OCI-LY7 (cell line): Measurements from ENCODE around the gene PIK3R6. TPM values are rescaled to one million over a fixed set of nuclear protein-coding genes. Genes with fewer than 3 reads are reported as not detected.

ENCODE experiments used
- BruUV-seq: library from RNA; stranded (reverse); fragments of 400-500 nt; replicated peaks from 2 replicates; lab custom pipeline; 2021; lab: Mats Ljungman, UMichigan
- CTCF ChIA-PET: fragments of 300-600 bp; sonication (Branson Sonifier 250); formaldehyde crosslinking; loops from one replicate; lab custom pipeline; 2022; ENCODE audit warnings: antibody characterized with exemption; ENCODE audit not compliant: unreplicated experiment; lab: Charles Lee
- POLR2A ChIA-PET: fragments of 300-600 bp; sonication (Branson Sonifier 250); formaldehyde crosslinking; loops from one replicate; lab custom pipeline; 2022; ENCODE audit warnings: antibody characterized with exemption; lab: Charles Lee
- DNase-seq: peaks from one replicate; pipeline ENCODE4 v3.0.0-alpha.2; 2015; ENCODE audit warnings: low spot score
- H2AFZ ChIP-seq: fragments of 200-600 bp; sonication (generic), shearing (Covaris generic); 2 replicates; pipeline ENCODE4 v1.6.1; 2014; ENCODE audit warnings: mild to moderate bottlenecking, antibody characterized with exemption, low read length, moderate library complexity
- H3K27ac ChIP-seq: fragments of 200-600 bp; sonication (generic); 2 replicates; pipeline ENCODE4 v1.5.1; 2014; ENCODE audit warnings: mixed run types, low read depth, mild to moderate bottlenecking, moderate library complexity, low read length, inconsistent platforms; ENCODE audit not compliant: poor library complexity, severe bottlenecking
- H3K36me3 ChIP-seq: fragments of 200-600 bp; sonication (generic); 2 replicates; pipeline ENCODE4 v1.6.1; 2014; ENCODE audit warnings: mild to moderate bottlenecking, antibody characterized with exemption, low read length, moderate library complexity, mixed read lengths; ENCODE audit not compliant: insufficient read depth
- H3K4me1 ChIP-seq: fragments of 200-600 bp; sonication (generic); 2 replicates; pipeline ENCODE4 v1.5.1; 2014; ENCODE audit warnings: mild to moderate bottlenecking, low read length; ENCODE audit not compliant: insufficient read depth, poor library complexity, severe bottlenecking
- H3K4me2 ChIP-seq: fragments of 200-600 bp; sonication (generic); 2 replicates; pipeline ENCODE4 v1.6.1; 2014; ENCODE audit warnings: mild to moderate bottlenecking, low read length
- H3K4me3 ChIP-seq: fragments of 200-600 bp; sonication (generic); 2 replicates; pipeline ENCODE4 v1.5.1; 2014; ENCODE audit warnings: mild to moderate bottlenecking, low read depth, low read length; ENCODE audit not compliant: poor library complexity, severe bottlenecking
- H3K79me2 ChIP-seq: fragments of 200-600 bp; sonication (generic); 2 replicates; pipeline ENCODE4 v1.6.1; 2016; ENCODE audit warnings: low read depth, mild to moderate bottlenecking, low read length, moderate library complexity, mixed read lengths; ENCODE audit not compliant: insufficient read depth
- H3K9me2 ChIP-seq: fragments of 200-600 bp; sonication (generic); 2 replicates; pipeline ENCODE4 v1.6.1; 2016; ENCODE audit warnings: mild to moderate bottlenecking, low read length, mixed read lengths; ENCODE audit not compliant: insufficient read depth
- H3K9me3 ChIP-seq: fragments of 200-600 bp; sonication (generic); 2 replicates; pipeline ENCODE4 v1.6.1; 2014; ENCODE audit warnings: mild to moderate bottlenecking, mixed run types, low read length, mixed read lengths
- H4K20me1 ChIP-seq: fragments of 200-600 bp; sonication (generic); 2 replicates; pipeline ENCODE4 v1.6.1; 2014; ENCODE audit warnings: mild to moderate bottlenecking, antibody characterized with exemption, low read length, moderate library complexity, mixed read lengths; ENCODE audit not compliant: insufficient read depth
- EZH2phosphoT487 ChIP-seq: fragments of 200-600 bp; sonication (generic); IDR thresholded peaks from 2 replicates; pipeline ENCODE4 v1.6.1; 2018; ENCODE audit warnings: low read depth, borderline replicate concordance, mild to moderate bottlenecking, mixed run types, antibody characterized with exemption, low read length, moderate library complexity, mixed read lengths
- intact Hi-C: fragments of 100-400 bp; cut with micrococcal nuclease; formaldehyde crosslinking; loops from one replicate; pipeline ENCODE4 v1.10.0; 2022; ENCODE audit not compliant: unreplicated experiment
- total RNA-seq, 2 experiments: library from RNA; depleted of rRNA in 1 of 2; stranded (reverse); fragments of >200 nt in 1 of 2; shearing (Covaris generic) in 1 of 2; gene quantifications; 2 replicates each; pipeline ENCODE4 v1.2.3, GENCODE V29; 2014 to 2022
- TF ChIP-seq, protein P1 (sequence below): fragments of 200-600 bp; sonication (generic); conservative IDR thresholded peaks from 2 replicates; pipeline ENCODE4 v1.5.1; 2014; ENCODE audit warnings: mild to moderate bottlenecking, antibody characterized with exemption, low read length, moderate library complexity, mixed read lengths

The PIK3R6 gene
- total RNA-seq, 2 experiments from 2014 or later: not detected

DNA sequence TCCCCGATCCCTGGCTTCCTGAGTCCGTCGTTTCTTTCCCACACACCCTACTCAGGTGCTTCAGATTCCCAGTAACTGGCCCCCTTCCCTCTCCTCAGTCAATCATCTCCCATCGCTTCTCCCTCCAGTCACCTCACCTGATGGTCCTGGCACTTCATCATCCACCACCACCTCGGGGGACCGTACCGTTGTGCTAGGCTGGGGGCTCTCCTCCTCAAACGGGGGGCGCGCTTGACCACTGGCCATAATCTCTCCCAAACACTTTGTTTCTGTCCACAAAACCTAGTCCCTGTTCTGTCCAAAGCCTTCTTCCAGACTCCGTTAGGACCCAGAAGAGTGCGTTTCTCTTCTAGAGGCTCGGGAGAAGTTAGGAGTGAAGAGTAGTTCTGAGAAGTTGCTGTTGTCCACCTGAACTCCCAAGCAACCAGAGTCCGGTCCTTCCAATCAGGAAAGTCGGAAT lies 109.3 kb downstream of the PIK3R6 start, which contains the start of gene SPDYE4:
SPDYE4 (minus strand) TSS at position 410 of the 460 bp plus-strand sequence; CDS start at position 246, 164 bp downstream.
- ChIA-PET POLR2A (no interaction called here), CTCF (no interaction called here)
- Histone ChIP-seq H3K4me3 (no peak within 1 kb of the TSS), H2AFZ (no peak within 1 kb of the TSS), H3K36me3 (no peaks in the 10 kb centered on the region), H3K4me2 (no peak within 1 kb of the TSS), H3K9me2 (no peaks in the 10 kb centered on the region), H3K27ac (no peak within 1 kb of the TSS), H3K9me3 (no peaks in the 10 kb centered on the region), H3K79me2 (no peaks in the 10 kb centered on the region), H3K4me1 (no peaks in the 10 kb centered on the region), H4K20me1 (no peaks in the 10 kb centered on the region)
- intact Hi-C loops: loop anchor here (10.0 kb wide), 1 partner anchor 237 kb away; no protein-coding TSS in a partner anchor
- TF ChIP-seq EZH2phosphoT487: no peak
- TF ChIP-seq, protein P1, sequence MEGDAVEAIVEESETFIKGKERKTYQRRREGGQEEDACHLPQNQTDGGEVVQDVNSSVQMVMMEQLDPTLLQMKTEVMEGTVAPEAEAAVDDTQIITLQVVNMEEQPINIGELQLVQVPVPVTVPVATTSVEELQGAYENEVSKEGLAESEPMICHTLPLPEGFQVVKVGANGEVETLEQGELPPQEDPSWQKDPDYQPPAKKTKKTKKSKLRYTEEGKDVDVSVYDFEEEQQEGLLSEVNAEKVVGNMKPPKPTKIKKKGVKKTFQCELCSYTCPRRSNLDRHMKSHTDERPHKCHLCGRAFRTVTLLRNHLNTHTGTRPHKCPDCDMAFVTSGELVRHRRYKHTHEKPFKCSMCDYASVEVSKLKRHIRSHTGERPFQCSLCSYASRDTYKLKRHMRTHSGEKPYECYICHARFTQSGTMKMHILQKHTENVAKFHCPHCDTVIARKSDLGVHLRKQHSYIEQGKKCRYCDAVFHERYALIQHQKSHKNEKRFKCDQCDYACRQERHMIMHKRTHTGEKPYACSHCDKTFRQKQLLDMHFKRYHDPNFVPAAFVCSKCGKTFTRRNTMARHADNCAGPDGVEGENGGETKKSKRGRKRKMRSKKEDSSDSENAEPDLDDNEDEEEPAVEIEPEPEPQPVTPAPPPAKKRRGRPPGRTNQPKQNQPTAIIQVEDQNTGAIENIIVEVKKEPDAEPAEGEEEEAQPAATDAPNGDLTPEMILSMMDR: no peak
- BruUV-seq: no TSS peak
- DNase-seq: no peak

DNA sequence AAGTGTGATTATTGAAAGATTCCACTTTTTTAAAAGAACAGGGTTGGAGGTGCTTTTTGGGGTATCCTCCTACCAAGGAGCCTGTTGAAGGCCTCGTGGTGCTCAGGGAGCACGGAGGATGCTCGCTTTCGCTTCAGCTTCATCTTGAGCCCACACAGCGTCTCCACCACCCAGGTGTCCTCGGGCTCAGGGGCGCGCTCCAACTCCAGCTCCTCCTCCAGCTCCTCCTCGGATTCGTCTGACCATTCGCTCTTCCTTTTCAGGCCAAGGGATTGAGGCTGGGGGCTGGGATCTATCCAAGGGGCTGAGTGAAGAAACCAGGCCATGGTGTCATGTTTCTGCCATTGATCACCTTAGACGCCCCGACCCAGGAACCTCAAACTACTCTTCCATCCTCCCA lies 110.3 kb downstream of the PIK3R6 start:
- no peaks in the 10 kb centered on the region for H3K4me1 ChIP-seq
- ChIA-PET CTCF (interaction anchor here (0.6 kb wide), 1 partner anchor 1470 kb away, joined by 3 read pairs; no protein-coding TSS in a partner anchor), POLR2A (interaction anchor here (0.6 to 0.7 kb wide), 2 partner anchors 11 to 152 kb away, joined by 4 to 8 read pairs; no protein-coding TSS in a partner anchor)
- intact Hi-C loops: loop anchor here (10.0 kb wide), 1 partner anchor 238 kb away; no protein-coding TSS in a partner anchor
- H4K20me1 ChIP-seq: no peaks in the 10 kb centered on the region
- H3K27ac ChIP-seq: no peak overlapping the region
- TF ChIP-seq, protein P1: no peak
- no peak for TF ChIP-seq EZH2phosphoT487
- BruUV-seq: no TSS peak
- H3K9me2 ChIP-seq: no peaks in the 10 kb centered on the region
- H3K9me3 ChIP-seq: no peaks in the 10 kb centered on the region
- H3K36me3 ChIP-seq: no peaks in the 10 kb centered on the region
- no peaks in the 10 kb centered on the region for H3K79me2 ChIP-seq
- H3K4me2 ChIP-seq: no peak overlapping the region
- no peak for DNase-seq
- no peak overlapping the region for H3K4me3 ChIP-seq
- no peak overlapping the region for H2AFZ ChIP-seq

DNA sequence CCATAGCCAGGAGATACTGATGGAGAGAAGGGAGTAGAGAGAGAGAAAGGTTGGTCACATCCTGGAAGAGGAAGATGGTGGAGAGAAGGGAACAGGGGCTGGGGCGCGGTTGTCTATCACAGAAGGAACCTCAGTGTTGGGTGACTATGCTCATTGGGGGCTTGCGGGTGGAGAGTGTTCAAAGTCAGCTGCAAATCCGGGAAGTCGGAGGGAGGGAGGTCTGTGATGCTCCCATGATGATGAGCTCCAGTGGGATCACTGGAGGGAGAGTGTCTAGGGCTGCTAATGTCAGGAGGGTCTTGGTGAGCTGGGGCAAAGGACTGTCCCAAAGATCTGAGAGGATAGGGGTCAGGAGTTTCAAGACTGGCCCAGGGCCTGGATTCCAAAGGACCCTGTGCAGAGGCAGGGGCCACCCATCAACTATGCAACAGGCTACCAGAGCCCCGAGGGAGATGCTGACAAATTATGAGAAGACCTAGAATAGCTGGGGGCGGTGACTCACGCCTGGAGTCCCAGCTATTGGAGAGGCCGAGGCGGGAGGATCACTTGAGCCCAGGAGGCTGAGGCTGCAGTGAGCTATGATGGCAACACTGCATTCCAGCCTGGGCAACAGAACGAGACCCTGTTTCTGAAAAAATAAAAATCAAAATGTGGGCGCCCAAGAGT lies 111.8 kb downstream of the PIK3R6 start:
- no peak overlapping the region for H3K27ac ChIP-seq
- H3K4me1 ChIP-seq: no peaks in the 10 kb centered on the region
- no peaks in the 10 kb centered on the region for H4K20me1 ChIP-seq
- no TSS peak for BruUV-seq
- POLR2A ChIA-PET: no interaction called here
- intact Hi-C loops: loop anchor here (10.0 kb wide), 1 partner anchor 239 kb away; no protein-coding TSS in a partner anchor
- H3K4me3 ChIP-seq: no peak overlapping the region
- CTCF ChIA-PET: no interaction called here
- H3K79me2 ChIP-seq: no peaks in the 10 kb centered on the region
- H3K36me3 ChIP-seq: no peaks in the 10 kb centered on the region
- no peak overlapping the region for H3K4me2 ChIP-seq
- DNase-seq: no peak
- H3K9me2 ChIP-seq: no peaks in the 10 kb centered on the region
- TF ChIP-seq, protein P1: no peak
- no peak for TF ChIP-seq EZH2phosphoT487
- no peak overlapping the region for H2AFZ ChIP-seq
- H3K9me3 ChIP-seq: no peaks in the 10 kb centered on the region
